GM19467 (cell line): Measurements from ENCODE around the gene MYO1C.

ENCODE experiments used
- ATAC-seq: cut with Tn5 transposase; IDR thresholded peaks from one replicate; pipeline ENCODE4 v1.9.1; 2021; ENCODE audit warnings: mild to moderate bottlenecking, moderate library complexity; ENCODE audit not compliant: unreplicated experiment

MYO1C gene

DNA sequence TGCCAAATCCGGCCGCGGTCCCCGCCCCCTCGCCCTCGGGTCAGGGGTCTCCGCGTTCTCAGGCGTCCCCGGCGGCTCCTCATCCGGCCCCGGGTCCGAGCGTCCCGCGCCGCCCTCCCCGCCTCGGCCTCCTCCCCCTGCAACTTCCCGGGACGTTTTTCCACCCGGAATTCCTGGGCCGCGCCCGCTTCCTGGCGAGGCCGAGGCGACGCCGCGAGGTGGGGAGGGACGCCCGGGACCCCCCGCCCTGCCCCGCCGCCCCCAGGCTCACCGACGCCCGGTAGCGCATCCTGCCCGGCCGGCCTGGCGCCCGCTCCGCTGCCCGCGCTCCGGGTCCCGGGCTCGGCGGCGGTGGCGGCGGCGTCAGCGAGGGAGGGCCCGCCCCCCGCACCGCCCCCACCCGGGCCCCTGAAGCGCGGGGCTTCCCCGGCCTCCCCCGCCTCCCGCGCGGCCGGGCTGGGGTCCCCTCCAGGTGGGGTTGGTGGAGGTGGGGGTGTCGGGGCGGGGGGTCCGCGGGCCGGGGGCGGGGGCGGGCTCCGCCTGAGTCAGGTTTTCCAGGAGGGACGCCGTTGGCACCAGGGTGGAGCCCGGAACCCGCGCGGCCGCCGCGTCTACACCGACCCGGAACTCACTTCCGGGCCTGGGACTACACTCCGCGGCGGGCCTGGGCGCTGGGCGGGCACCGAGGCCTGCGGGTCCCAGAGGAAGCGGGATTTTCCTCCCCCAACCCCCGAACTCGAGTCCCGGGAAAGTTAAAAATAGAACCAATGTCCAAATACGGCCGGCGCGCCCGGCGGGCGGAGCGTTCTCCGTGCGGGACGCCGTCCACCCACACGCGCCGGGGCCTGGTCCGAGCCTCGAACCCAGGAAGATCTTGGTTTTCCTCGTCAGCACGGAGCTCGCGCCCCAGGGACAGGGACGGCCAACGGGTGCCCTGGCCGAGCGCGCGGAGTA lies 6.8 kb downstream of the MYO1C start:
- no peak for ATAC-seq

DNA sequence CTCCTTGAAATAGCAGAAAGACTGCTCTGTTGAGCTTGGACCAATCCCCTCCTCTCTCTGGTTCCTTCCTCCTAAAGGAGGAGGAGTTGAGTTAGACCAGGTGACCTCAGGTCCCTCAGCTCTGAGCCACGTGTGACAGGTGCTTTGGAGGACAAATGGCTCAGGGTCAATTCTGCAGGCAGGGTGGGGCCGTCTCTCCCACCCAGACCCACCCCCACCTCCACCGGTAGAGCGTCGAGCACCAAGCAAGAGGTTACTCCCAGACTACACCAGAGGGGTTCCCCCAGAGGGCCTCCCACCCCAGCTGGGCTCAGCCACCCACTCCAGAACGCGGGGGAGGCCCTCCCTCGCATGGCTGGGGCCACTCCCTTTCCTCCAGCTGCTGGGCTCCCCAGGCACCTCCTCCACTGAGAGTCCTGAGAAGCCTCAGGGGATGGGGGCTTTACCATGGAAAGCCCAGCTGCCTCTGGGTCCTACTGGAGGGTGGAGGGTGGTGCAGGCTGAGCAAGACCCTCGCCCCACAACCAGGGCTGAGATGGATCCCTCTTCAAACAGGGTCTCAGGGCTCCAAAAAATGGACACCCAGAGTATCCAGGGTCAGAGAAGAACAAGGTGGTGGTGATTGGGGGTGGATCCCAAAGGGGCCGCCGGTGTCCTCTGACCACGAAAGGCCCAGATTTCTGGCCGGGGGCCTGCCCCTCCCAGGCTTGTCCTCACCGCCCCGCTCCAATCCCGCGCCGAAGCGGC lies 7.6 kb downstream of the MYO1C start:
- ATAC-seq: no peak

DNA sequence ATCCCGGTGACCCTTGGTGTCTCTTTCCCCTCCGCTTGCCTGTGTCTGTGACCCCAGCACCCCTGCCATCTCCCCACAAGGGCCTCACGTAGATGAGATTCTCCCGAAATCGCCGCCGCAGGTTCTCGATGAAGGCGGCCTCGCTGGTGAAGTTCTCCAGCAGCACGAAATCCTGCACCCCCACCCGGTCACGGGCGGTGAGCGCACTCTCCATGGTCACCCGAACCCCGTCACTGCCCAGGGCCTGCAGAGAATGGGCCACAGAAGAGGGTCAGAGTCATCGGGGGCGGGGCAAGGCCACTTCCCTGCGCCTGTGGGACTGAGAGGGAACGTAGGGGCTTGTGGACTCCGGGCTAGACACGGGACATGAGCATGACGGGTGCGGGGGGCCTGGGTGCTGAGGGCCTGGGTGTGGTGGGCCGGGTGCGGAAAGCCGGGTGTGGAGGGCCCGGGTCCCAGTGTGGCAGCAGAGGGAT lies 8.4 kb downstream of the MYO1C start:
- ATAC-seq: no peak

DNA sequence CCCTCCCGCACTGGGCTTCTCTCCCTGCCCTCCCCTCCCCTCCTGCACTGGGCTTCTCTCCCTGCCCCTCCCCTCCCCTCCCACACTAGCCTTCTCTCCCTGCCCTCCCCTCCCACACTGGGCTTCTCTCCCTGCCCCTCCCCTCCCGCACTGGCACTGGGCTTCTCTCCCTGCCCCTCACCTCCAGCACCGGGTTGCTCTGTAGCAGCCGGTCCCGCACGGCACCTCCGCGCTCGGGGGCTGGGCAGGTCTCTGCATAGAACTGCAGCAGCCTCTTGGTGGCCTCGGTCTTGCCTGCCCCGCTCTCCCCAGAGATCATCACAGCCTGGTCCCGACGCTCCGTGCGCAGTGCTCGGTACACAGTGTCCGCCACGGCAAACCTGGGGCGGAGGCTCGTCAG lies 9.8 kb downstream of the MYO1C start:
- ATAC-seq: no peak

DNA sequence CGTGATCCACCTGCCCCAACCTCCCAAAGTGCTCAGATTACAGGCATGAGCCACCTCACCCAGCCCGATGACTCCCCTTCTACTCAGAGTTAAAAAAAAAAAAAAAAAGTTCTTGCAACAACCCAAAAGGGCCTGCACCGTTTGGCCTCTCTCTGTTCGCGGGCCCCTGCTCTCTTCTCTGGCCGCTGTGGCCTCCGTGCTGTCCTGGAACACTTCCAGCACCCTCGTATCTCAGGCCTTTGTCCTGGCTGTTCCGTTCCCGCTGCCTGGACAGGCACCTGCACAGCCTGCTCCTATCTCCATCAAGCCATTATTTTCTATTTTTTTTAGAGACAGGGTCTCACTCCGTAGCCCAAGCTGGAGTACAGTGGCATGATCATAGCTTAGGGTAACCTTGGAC lies 10.8 kb downstream of the MYO1C start:
- ATAC-seq: no peak

DNA sequence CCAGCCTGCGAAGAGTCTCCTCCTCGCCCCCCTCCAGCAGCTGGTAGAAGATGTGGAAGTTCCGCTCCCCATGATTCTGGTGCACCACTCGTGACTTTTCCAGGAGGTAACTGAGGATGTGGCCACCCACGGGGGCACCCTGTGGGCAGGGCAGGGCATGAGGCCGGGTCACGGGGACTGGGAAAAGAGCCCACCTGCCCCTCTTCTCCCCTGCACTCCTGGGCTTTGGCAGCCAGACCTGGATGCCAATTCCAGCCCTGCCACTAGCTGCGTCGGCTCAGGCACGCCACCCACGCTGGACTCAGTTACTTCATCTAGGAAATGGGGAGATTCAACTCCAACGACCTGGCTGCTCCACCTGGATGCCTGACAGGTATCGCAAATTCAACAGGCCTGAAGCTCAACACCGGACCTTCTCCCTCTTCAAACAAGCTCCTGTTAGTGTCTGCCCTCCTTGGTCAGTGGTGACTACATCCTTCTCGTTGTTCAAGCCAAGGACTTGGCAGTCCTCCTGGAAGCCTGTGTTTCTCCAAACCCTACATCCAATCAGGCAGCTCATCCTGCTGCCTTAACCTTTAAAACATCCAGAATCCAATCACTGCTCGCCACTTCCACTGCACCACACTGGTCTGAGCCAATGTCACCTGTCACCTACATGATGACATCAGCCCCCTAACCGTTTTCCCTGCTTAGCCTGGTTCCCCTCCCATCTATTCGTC lies 11.6 kb downstream of the MYO1C start:
- no peak for ATAC-seq

DNA sequence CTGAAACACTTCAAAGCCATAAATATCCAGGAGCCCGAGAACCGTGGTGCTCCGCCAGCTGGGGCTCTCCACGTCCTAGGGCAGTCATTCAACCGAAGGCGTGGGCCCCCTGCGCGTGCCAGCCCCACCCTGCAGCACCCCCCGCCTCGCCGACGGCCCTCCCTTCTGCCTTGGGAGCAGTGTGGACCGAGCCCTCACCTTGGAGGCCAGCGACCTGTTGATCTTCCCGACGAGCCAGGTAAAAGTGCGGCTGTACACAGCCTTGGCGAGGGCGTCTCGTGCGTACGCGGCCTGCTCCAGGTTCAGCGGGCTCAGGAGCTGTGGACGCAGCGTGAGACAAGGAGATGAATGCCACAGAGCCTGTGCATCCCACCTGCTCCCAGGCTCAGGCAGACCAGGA lies 14.1 kb downstream of the MYO1C start:
- no peak for ATAC-seq

DNA sequence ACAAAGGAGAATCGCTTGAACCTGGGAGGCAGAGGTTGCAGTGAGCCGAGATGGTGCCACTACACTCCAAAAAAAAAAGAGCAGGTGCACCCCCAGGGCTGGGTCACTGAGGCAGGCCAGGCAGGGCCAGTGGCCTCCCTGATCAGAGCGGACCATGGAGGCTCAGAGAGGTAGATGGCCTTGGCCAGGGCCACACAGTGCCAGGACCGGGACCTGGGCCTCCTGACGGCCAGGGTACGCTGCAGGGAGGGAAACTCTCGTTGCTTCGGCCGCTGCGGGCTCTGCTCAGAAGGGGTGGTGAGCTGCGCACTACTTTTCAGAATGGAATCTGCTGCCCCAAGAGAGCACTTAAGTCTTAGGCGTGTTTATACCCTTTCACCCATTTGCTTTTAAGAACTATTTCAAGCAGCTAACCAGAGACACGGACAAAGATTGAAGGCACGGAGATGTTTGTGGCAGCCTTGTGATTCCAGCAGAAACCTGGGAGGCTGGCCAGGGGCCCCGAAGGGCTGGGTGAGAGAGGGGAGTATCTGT lies 17.1 kb downstream of the MYO1C start:
- ATAC-seq: no peak

DNA sequence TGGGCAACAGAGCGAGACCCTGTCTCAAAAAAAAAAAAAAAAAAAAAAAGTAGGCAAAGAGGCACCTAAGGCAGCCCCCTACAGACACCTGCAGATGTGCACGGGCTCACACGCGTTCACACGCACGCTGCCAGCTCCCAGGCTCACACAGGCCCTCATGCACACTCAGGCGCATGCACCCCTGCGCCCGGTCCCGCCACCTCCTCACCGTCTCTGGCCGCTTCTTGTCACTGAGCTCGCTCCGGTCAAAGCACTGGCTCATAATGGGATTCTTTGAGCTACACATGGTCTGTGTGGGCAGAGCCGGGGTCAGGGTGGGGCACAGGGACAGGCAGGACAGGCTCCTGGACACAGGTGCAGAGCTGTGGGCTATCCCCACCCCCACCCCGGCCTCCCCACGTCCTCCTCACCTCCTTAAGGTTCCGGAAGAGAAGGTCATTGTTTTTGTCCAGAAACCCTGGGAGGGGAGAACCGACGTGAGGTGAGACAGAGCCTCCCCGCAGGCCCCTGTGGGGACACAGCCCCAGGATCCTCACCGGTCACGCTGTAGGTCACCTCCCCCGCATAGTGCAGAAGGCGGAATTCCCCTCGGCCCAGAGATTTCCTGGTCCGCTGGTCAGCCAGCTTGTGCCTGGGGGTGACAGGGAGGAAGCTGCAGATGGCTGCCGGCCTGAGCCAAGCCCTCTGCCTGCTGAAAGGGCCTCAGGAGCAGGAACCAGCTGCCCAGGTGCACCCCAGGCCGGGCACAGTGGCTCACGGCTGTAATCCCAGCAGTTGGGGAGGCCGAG lies 17.9 kb downstream of the MYO1C start:
- peak; percentile 52 for ATAC-seq

DNA sequence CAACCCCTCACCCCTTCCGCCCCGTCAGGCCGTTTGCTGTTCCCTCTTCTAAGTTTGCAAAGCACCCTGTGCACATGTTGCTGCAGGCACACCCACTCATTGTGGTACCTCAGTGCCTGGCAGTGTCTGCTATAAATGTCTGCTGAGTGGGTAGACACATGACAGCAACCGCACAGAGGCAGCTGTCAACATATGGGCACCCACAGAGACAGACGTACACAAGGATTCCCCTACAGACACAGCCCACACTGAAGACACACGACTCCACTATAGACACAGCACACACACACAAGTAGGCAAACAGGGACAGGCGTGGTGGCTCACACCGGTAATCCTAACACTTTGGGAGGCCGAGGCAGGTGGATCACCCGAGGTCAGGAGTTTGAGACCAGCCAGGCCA lies 18.6 kb downstream of the MYO1C start:
- ATAC-seq: no peak

DNA sequence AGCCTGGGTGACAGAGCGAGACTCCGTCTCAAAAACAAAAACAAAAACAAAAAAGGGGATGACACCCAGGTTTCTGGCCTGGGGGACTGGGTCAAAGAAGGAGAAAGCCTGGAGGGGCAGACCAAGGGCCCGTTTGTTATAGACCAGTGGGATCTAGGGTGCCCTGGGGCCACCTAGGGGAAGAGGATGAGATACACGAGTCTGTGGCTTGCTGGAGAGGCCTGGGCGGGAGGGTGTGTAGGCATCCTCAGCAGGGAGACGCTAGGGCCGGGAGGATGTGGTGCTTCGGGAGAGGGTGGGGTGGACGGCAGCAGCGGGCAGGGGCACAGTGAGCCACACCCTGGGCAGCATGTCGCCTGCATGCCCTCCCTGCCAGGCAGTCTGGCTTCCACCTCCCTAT lies 19.3 kb downstream of the MYO1C start:
- ATAC-seq: no peak

DNA sequence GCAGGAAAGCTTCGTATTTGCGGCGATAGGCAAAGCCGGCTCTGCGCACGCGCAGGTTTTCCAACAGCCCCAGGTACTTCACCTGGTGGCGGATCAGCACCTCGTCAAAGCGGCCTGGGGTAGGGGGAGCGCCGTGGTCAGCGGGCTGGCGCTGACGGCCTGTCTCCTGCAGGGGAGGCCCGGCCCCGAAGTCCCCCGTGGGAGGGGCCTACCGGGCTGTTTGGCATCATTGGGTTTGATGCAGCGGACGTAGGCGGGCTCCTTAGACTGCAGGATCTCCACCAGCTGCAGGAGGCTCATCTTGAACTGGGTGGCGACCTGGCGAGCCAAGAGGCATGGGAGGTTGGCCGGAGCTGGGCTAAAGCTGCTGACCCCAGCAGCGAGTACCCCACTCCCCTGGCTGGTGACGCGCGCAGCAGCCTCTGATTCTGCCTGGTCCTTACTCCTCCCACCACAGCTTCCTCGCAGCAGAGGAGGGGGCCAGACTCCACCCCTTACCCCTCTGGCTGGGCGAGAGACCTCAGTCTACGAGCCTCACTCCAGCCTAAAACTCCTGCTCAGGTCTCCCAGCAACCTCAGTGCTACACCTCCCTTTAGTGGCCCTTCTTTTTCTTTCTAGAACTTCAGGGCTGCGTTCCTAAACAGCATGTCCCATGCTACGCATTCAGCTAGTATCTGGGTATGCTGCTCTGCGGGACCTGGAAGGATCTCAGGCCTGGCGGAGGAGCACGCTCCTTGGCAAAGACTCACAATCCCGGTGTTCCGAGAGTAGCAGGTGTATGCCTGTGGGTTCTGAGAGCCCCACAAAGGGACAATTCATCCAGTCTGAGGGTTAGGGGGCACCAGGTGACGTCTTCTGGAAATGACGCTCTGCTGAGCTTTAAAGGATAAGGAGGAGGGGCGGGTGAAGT lies 20.3 kb downstream of the MYO1C start:
- ATAC-seq: no peak

DNA sequence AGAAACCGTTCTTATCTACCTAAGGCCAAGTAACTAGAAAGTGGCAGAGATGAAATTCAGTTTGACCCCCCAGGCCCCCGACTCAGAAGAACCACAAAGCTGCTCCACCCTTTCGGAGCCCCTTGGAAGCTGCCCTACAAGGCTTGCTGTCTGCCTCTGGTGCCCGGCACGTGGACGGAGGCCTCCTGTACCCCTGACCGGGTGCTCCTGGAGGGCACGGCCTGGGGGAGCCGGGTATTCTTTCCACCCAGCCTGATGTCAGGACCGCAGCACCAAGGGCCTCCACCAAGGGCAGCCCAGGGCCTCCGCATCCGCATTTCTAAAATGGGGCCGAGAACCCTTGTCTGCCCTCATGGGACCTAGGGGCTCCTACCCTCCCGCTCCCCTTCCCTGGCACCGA lies 21.0 kb downstream of the MYO1C start:
- no peak for ATAC-seq

DNA sequence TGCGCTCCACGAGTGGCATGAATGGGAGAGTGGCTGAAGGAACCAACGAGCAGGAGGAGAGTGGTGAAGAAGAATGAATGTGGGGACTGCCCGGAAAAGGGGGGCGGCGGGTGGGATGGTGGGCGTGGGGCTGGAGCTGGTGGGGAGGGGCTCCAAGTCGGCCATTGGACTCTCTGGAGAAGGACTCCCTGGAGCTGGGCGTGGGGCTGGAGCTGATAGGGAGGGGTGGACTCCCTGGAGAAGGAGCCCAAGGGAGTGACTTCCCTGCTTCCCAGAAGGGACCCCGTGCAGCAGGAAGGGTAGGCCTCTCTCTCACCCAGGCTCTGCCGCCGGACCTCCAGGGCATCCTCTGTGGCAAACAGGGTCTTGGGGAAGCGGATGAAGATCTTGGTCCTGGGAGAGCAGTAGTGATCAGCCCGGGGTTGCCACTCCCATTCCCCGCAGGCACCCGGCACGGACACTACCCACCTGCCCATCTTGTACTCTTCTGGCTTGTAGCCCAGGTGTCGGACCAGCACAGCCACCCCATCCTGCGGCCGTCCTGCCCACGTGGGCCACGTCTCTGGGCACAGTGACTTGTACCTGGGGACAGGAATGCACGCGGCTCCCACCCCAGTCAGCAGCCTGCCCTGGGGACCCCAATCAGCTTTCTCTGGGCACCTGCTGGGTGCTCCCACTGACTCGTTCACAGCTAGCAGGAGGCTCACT lies 21.6 kb downstream of the MYO1C start:
- no peak for ATAC-seq

DNA sequence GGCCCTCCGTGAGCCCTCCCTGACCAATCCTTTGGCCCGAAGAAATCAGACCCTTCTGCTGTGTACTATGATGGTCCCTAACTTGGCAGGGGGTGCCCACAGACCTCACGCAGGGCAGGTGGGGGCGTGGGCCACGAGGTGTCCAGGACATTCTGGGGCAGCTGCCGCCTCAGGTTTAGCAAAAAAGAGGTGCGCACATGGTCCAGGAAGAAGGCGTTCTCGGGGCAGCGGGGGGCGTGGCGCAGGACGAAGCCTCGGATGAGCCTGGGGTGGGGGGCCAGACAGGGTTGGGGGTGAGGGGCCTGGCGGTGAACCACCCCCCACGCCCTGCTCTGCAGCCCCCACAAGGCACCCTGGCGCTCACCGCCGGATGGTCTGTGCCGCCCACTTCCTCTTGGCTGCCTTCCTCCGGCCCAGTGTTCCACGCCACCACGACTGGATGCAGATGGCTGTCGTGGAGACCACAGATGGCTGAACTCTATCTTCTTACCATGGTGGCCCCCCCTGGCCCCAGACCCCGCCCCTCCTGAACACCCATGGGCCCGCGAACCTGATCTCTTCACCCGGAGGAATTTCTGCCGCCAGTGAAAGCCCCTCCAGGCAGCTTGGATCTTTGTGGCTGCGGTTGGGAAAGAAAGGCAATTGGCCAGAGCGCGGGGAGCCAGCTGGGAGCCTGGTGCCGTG lies 22.3 kb downstream of the MYO1C start:
- ATAC-seq: no peak

DNA sequence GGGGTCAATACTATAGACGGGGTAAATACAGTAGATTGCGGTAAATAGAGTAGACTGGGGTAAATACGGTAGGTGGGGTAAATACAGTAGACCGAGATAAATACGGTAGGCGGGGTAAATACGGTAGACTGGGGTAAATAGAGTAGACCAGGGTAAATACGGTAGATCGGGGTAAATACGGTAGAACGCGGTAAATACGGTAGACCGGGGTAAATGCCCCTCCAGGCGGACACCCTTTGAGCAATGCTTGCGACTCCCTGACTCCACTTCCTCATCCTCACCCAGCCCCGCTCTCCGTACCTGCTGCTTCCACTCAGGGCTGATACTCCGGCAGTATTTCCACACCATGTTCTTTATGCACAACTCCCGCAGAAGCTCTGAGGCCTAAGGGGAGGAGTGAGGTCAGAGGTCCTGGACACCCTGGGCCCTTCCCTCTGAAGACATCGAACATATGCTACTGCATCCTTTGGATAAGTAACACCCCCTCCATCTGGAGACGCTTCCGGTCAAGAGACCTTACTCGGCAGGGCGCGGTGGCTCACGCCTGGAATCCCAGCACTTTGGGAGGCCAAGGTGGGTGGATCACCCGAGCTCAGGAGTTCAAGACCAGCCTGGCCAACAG lies 23.1 kb downstream of the MYO1C start:
- no peak for ATAC-seq

DNA sequence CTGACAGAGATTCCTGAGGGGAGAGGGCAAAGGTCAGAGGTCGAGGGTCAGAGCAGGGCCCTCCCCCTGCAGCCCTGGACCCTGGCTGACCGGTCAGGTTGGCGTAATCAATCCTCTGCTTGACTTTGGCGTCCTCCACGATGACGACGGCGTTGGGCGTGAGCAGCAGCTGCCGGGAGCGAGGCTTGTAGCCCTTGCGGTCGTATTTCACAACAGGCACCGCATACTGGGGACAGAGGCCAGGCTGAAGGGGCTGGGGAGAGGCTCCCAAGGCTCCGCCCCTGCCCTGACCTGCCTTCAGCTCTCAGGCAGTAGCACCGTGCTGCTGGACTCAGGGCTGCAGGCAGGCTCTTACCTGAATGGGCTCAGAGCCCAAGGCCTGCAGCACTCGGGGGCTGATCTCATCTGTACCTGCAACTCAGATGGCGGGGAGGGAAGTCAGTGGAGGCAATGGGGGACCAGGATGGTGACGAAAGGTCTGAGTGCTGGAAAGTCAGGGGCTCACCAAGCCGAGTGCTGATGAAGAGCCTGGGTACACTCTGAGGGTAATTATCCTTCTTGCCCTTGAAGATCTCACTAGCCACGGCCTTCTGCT lies 24.5 kb downstream of the MYO1C start:
- ATAC-seq: no peak
